IMR-90 (cell line): ENCODE data around the gene CNGA1. TPM values are rescaled to one million over a fixed set of nuclear protein-coding genes. Genes with fewer than 3 reads are reported as not detected.
"Not testable (repeated sequence)": the region's sequence is repeated elsewhere in the genome, so short reads cannot be mapped to it uniquely, and the experiment has no call there.

Source experiments
- ATAC-seq: fragments of 200-7000 bp; cut with Tn5 transposase; 2 replicates; pipeline ENCODE4 v1.9.1; 2020; ENCODE audit warnings: low read depth, mild to moderate bottlenecking, moderate library complexity
- BruUV-seq: library from RNA; stranded (reverse); fragments of 400-500 nt; replicated peaks from 2 replicates; lab custom pipeline; 2021; lab: Mats Ljungman, UMichigan
- CTCF ChIA-PET: fragments of 300-600 bp; formaldehyde crosslinking; extraction: SDS; loops from one replicate; lab custom pipeline; 2021; ENCODE audit warnings: antibody characterized with exemption; lab: Yijun Ruan, JAX
- POLR2A ChIA-PET: fragments of 300-600 bp; sonication (Branson Sonifier 250); formaldehyde crosslinking; loops from one replicate; lab custom pipeline; 2022; ENCODE audit warnings: antibody characterized with exemption; ENCODE audit not compliant: unreplicated experiment; lab: Charles Lee
- DNase-seq: peaks from one replicate; pipeline ENCODE4 v3.0.0; 2013
- H2AFZ ChIP-seq: replicated peaks from 2 replicates; pipeline ENCODE3; 2013; ENCODE audit warnings: low read length, mild to moderate bottlenecking; ENCODE audit not compliant: poor library complexity
- H2AK5ac ChIP-seq: 2 replicates; pipeline ENCODE4 v1.6.1; 2013; ENCODE audit warnings: low read depth, low read length, inconsistent platforms
- H2AK9ac ChIP-seq: replicated peaks from 2 replicates; pipeline ENCODE3; 2013; ENCODE audit warnings: mild to moderate bottlenecking, low read depth, low read length, moderate library complexity; ENCODE audit not compliant: poor library complexity
- H2BK120ac ChIP-seq: 2 replicates; pipeline ENCODE4 v1.6.1; 2013; ENCODE audit warnings: low read depth, low read length, inconsistent platforms
- H2BK15ac ChIP-seq: 3 replicates; pipeline ENCODE4 v1.6.1; 2013; ENCODE audit warnings: low read depth, low read length, inconsistent platforms
- H2BK20ac ChIP-seq: 2 replicates; pipeline ENCODE4 v1.6.1; 2013; ENCODE audit warnings: low read depth, mild to moderate bottlenecking, inconsistent platforms, low read length, moderate library complexity
- H2BK5ac ChIP-seq: 2 replicates; pipeline ENCODE4 v1.6.1; 2013; ENCODE audit warnings: mild to moderate bottlenecking, low read depth, low read length, inconsistent platforms; ENCODE audit not compliant: poor library complexity, severe bottlenecking
- H3K14ac ChIP-seq: replicated peaks from 2 replicates; pipeline ENCODE4 v1.6.1; 2013; ENCODE audit warnings: low read depth, low read length, inconsistent platforms
- H3K18ac ChIP-seq: 2 replicates; pipeline ENCODE4 v1.6.1; 2013; ENCODE audit warnings: low read depth, low read length, control low read depth
- H3K23ac ChIP-seq: 2 replicates; pipeline ENCODE4 v1.6.1; 2013; ENCODE audit warnings: low read depth, low read length, inconsistent platforms
- H3K27ac ChIP-seq: 2 replicates; pipeline ENCODE4 v1.5.1; 2013; ENCODE audit warnings: mild to moderate bottlenecking, control low read depth, low read length; ENCODE audit not compliant: insufficient read depth
- H3K27me3 ChIP-seq: 2 replicates; pipeline ENCODE4 v1.6.1; 2013; ENCODE audit warnings: low read length; ENCODE audit not compliant: control insufficient read depth, insufficient read depth
- H3K36me3 ChIP-seq: 2 replicates; pipeline ENCODE4 v1.6.1; 2013; ENCODE audit warnings: low read length, mixed read lengths; ENCODE audit not compliant: control insufficient read depth, insufficient read depth
- H3K4ac ChIP-seq: 2 replicates; pipeline ENCODE4 v1.6.1; 2013; ENCODE audit warnings: low read depth, low read length, inconsistent platforms
- H3K4me1 ChIP-seq: 2 replicates; pipeline ENCODE4 v1.6.1; 2013; ENCODE audit warnings: low read length, mixed read lengths; ENCODE audit not compliant: control insufficient read depth, insufficient read depth
- H3K4me2 ChIP-seq: 2 replicates; pipeline ENCODE4 v1.6.1; 2013; ENCODE audit warnings: low read depth, mild to moderate bottlenecking, control low read depth, low read length, moderate library complexity
- H3K4me3 ChIP-seq: 2 replicates; pipeline ENCODE4 v1.5.1; 2013; ENCODE audit warnings: low read depth, mild to moderate bottlenecking, control low read depth, low read length, moderate library complexity; ENCODE audit not compliant: insufficient read depth
- H3K56ac ChIP-seq: 2 replicates; pipeline ENCODE4 v1.6.1; 2013; ENCODE audit warnings: low read length, inconsistent platforms; ENCODE audit not compliant: insufficient read depth; ENCODE audit errors: extremely low read depth
- H3K79me1 ChIP-seq, 2 experiments: 2 replicates each; pipeline ENCODE4 v1.6.1; 2013; ENCODE audit warnings: low read length in 2 of 2, inconsistent platforms in 1 of 2, low read depth in 1 of 2
- H3K9ac ChIP-seq: 2 replicates; pipeline ENCODE4 v1.6.1; 2013; ENCODE audit warnings: low read depth, low read length, control low read depth
- H3K9me1 ChIP-seq: 2 replicates; pipeline ENCODE4 v1.6.1; 2013; ENCODE audit warnings: low read length, inconsistent platforms; ENCODE audit not compliant: insufficient read depth
- H3K9me3 ChIP-seq: 2 replicates; pipeline ENCODE4 v1.6.1; 2013; ENCODE audit warnings: low read length; ENCODE audit not compliant: control insufficient read depth, insufficient read depth
- H4K20me1 ChIP-seq: 2 replicates; pipeline ENCODE4 v1.6.1; 2013; ENCODE audit warnings: low read length, inconsistent platforms; ENCODE audit not compliant: insufficient read depth
- H4K5ac ChIP-seq: 2 replicates; pipeline ENCODE4 v1.6.1; 2013; ENCODE audit warnings: mild to moderate bottlenecking, low read depth, low read length, control low read depth
- H4K8ac ChIP-seq, 2 experiments: 2 replicates each; pipeline ENCODE4 v1.6.1; 2013; ENCODE audit warnings: low read depth in 2 of 2, low read length in 2 of 2, control low read depth in 1 of 2, inconsistent platforms in 1 of 2
- H4K91ac ChIP-seq: 2 replicates; pipeline ENCODE4 v1.6.1; 2013; ENCODE audit warnings: low read depth, low read length, inconsistent platforms; ENCODE audit not compliant: insufficient read depth
- WGBS, 2 experiments: methylation state at CpG; one replicate each; pipeline versions ENCODE4 v1.1.5 to v1.1.7; 2013; ENCODE audit warnings: missing lambda C conversion rate in 2 of 2; ENCODE audit not compliant: insufficient read length in 1 of 2; ENCODE audit errors: extremely low coverage in 2 of 2; 5-methylcytosine and 5-hydroxymethylcytosine counted together
- dilution Hi-C: fragments of 300-500 bp; cut with HindIII; formaldehyde crosslinking; loops from one replicate; pipeline ENCODE4 v1.14.3; 2018; ENCODE audit warnings: low sequenced_read_pairs; ENCODE audit not compliant: unreplicated experiment
- in situ Hi-C: fragments of 300-500 bp; cut with MboI; formaldehyde crosslinking; loops from 3 replicates; pipeline ENCODE4 v1.14.3; 2019; ENCODE audit warnings: low sequenced_read_pairs, inconsistent platforms, mixed read lengths
- intact Hi-C: fragments of 100-400 bp; cut with micrococcal nuclease; formaldehyde crosslinking; loops from 2 replicates; pipeline ENCODE4 v1.10.0; 2022
- polyA plus RNA-seq, 3 experiments: library from polyadenylated mRNA; depleted of rRNA; stranded (reverse); fragments of >200 nt; gene quantifications; 2 replicates each; pipeline ENCODE4 v1.2.3, GENCODE V29; 2012; ENCODE audit warnings: low replicate concordance in 1 of 3
- total RNA-seq: library from RNA; depleted of rRNA; stranded (reverse); fragments of >200 nt; gene quantifications from 2 replicates; pipeline ENCODE4 v1.2.3, GENCODE V29; 2012

Gene CNGA1
- total and polyA plus RNA-seq, 2 of the 4 experiments (the other 2 are of a cell fraction), result not detected

GRCh38 chr4:47917163-47917562 lies 99.3 kb downstream of the CNGA1 start:
- intact Hi-C loops, H3K56ac ChIP-seq, H2BK120ac ChIP-seq, H2AFZ ChIP-seq, POLR2A ChIA-PET, ATAC-seq, H4K91ac ChIP-seq, H3K4me2 ChIP-seq, H3K9me3 ChIP-seq, H3K9me1 ChIP-seq, H4K20me1 ChIP-seq, CTCF ChIA-PET, DNase-seq, H3K14ac ChIP-seq, H2BK15ac ChIP-seq, H2BK20ac ChIP-seq, H3K9ac ChIP-seq, H3K4me1 ChIP-seq, dilution Hi-C loops, H3K18ac ChIP-seq, H3K27ac ChIP-seq, H3K36me3 ChIP-seq, H2AK5ac ChIP-seq, H2AK9ac ChIP-seq, in situ Hi-C loops, H4K8ac ChIP-seq, H2BK5ac ChIP-seq, H3K4me3 ChIP-seq, BruUV-seq, H3K23ac ChIP-seq, H3K4ac ChIP-seq, H4K5ac ChIP-seq, H3K27me3 ChIP-seq: not testable (repeated sequence)
- WGBS, 2 experiments, result no CpG with 5 or more reads among the region's 1 CpG
- peaks cover 10 to 14% of the 10 kb centered on the region in 2 experiments for H3K79me1 ChIP-seq
